ENCODE data around the gene SIN3A.

Gene SIN3A

DNA sequence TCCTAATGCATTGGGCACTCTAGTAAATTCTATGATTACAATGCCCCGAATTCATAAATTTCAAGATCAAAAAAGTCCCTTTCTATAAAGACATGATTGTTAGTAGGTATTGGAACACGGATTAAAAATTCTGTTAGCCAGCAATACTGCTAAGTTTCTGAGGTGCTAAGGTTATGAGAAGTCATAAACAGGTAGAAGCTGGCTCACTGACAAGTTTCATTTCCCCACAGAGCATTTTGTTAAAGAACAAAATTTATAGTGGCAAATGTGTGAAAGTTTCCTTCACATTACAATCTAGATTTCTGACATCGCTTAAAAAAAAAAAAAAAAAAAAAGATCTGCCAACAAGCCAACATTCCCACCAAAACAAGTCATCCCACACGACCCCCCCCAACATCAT lies 70.7 kb downstream of the SIN3A start:
- Histone ChIP-seq H3K9me3 (ENCODE audit: control insufficient read depth, insufficient read depth, low read length) (no peaks in the 10 kb centered on the region), H3K9ac (ENCODE audit: low read depth, low read length) (no peak overlapping the region), H3K36me3 (ENCODE audit: insufficient read depth, low read length) (peaks cover 28% of the 10 kb centered on the region), H3K4me1 (ENCODE audit: insufficient read depth, low read length) (no peaks in the 10 kb centered on the region)

- no peak overlapping the region for H3K9ac ChIP-seq (ENCODE audit: low read depth, low read length)
- H3K9me3 ChIP-seq (ENCODE audit: control insufficient read depth, insufficient read depth, low read length), result no peaks in the 10 kb centered on the region
- no peaks in the 10 kb centered on the region for H3K4me1 ChIP-seq (ENCODE audit: insufficient read depth, low read length)
- peaks cover 29% of the 10 kb centered on the region for H3K36me3 ChIP-seq (ENCODE audit: insufficient read depth, low read length)
These were observed 79.4 kb downstream of the SIN3A start for GRCh38 chr15:75371901-75372688.

DNA sequence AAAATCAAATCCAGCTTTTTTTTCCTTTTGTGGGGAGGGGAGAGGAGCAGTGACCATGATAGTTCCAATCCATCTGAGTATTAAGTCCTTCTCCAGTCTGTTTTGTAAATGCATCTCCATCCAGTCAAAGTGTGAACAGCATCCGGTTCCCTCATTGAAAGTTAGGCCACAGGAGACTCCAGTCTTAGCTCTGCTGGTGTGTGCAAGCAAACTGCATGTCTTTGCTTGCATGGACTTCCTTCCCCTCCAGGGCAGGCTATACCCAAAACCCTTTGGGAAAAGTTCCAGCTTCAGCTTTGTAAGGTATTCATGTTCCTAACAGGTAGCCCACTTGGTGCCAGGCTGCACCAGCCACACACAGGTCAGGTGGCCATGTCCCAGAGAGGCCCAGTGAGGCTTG lies 80.0 kb downstream of the SIN3A start:
- Histone ChIP-seq H3K4me1 (ENCODE audit: insufficient read depth, low read length) (no peaks in the 10 kb centered on the region), H3K9me3 (ENCODE audit: control insufficient read depth, insufficient read depth, low read length) (no peaks in the 10 kb centered on the region), H3K9ac (ENCODE audit: low read depth, low read length) (no peak overlapping the region), H3K36me3 (ENCODE audit: insufficient read depth, low read length) (peaks cover 26% of the 10 kb centered on the region)

DNA sequence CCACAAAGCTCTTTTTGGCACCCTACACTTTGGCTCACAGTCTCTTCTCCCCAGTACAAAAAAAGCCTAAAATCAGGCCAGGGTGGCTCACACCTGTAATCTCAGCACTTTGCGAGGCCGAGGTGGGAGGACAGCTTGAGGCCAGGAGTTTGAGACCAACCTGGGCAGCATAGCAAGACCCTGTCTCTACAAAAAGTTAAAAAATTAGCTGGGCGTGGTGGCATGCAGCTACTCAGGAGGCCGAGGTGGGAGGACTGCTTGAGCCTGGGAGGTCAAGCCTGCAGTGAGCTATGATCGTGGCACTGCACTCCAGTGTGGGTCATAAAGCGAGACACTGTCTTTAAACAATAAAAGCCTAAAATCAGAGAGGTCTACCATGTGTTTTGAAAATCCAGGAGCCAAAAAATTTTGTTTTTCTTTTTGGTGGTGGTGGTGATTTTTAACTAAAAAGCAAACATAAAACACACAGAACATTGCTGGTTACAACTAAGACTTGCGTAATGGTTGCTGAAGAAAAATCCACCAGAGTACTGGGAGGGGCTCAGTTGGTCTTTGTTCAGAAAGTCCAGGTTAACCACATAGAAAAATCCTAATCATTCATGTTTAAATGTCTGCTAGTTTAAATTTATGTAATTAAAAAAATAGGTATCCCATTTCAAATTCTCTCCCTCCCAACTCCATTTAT lies 81.5 kb downstream of the SIN3A start:
- H3K9me3 ChIP-seq (ENCODE audit: control insufficient read depth, insufficient read depth, low read length), result no peaks in the 10 kb centered on the region
- peaks cover 19% of the 10 kb centered on the region for H3K36me3 ChIP-seq (ENCODE audit: insufficient read depth, low read length)
- H3K4me1 ChIP-seq (ENCODE audit: insufficient read depth, low read length), result no peaks in the 10 kb centered on the region
- no peak overlapping the region for H3K9ac ChIP-seq (ENCODE audit: low read depth, low read length)

GRCh38 chr15:75368689-75369239 lies 82.7 kb downstream of the SIN3A start:
- no peaks in the 10 kb centered on the region for H3K9me3 ChIP-seq (ENCODE audit: control insufficient read depth, insufficient read depth, low read length)
- peak overlapping the region; percentile 83 for H3K9ac ChIP-seq (ENCODE audit: low read depth, low read length)
- peaks cover 15% of the 10 kb centered on the region; the same call in 1 of the 2 replicates for H3K36me3 ChIP-seq (ENCODE audit: insufficient read depth, low read length)
- H3K4me1 ChIP-seq (ENCODE audit: insufficient read depth, low read length), result no peaks in the 10 kb centered on the region

- peak within 1 kb of the TSS; percentile 83 for H3K9ac ChIP-seq (ENCODE audit: low read depth, low read length)
- no peaks in the 10 kb centered on the region for H3K4me1 ChIP-seq (ENCODE audit: insufficient read depth, low read length)
- peaks cover 13% of the 10 kb centered on the region; the same call in 1 of the 2 replicates for H3K36me3 ChIP-seq (ENCODE audit: insufficient read depth, low read length)
- no peaks in the 10 kb centered on the region for H3K9me3 ChIP-seq (ENCODE audit: control insufficient read depth, insufficient read depth, low read length)
These were observed 83.4 kb downstream of the SIN3A start, which contains the start of gene MAN2C1 for GRCh38 chr15:75367913-75368688. Gene MAN2C1 (minus strand): TSS chr15:75368607. CDS start chr15:75368583, 24 bp downstream.

- Histone ChIP-seq H3K36me3 (ENCODE audit: insufficient read depth, low read length) (peaks cover 13% of the 10 kb centered on the region; the same call in 1 of the 2 replicates), H3K9me3 (ENCODE audit: control insufficient read depth, insufficient read depth, low read length) (no peaks in the 10 kb centered on the region), H3K4me1 (ENCODE audit: insufficient read depth, low read length) (no peaks in the 10 kb centered on the region), H3K9ac (ENCODE audit: low read depth, low read length) (peak overlapping the region; percentile 83; the same call in 1 of the 2 replicates)
These were observed 84.0 kb downstream of the SIN3A start for GRCh38 chr15:75367406-75367912.

DNA sequence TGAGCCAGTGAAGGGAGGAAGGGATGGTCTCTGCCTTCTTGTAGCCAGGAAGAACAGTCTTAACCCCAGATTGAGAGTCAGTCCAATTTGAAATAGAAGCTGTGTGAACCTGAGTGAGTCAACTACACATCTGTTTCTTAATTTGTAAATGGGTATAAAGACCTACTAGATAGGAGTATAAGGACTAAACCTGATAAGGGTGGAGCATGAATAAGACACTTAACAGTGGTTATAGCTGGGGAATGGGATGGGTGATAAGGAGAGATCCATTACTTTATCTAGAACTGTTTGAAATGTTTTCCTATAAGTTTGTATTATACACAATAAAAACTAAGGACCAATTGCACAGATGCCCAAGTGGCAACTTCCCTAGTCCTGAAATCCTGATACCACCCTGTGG lies 84.5 kb downstream of the SIN3A start:
- Histone ChIP-seq H3K4me1 (ENCODE audit: insufficient read depth, low read length) (no peaks in the 10 kb centered on the region), H3K9me3 (ENCODE audit: control insufficient read depth, insufficient read depth, low read length) (no peaks in the 10 kb centered on the region), H3K9ac (ENCODE audit: low read depth, low read length) (no peak overlapping the region), H3K36me3 (ENCODE audit: insufficient read depth, low read length) (peaks cover 13% of the 10 kb centered on the region; the same call in 1 of the 2 replicates)

DNA sequence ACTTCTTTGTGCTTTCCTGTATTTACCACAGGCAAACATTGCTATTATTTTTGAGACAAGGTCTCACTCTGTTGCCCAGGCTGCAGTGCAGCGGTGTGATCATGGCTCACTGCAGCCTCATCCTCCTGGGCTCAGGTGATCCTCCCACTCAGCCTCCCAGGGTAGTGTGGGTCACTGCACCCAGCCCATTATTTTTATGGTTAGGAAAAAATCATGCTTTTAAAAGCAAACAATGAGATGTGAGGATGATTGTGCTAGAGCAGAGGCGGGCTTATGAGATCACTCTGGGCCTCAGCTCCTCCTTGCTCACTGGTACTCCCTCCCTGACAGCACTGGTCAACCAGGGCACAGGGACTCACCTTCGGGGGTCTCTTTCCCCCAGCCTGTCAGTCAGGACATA lies 85.3 kb downstream of the SIN3A start:
- no peaks in the 10 kb centered on the region for H3K4me1 ChIP-seq (ENCODE audit: insufficient read depth, low read length)
- H3K9me3 ChIP-seq (ENCODE audit: control insufficient read depth, insufficient read depth, low read length), result no peaks in the 10 kb centered on the region
- H3K9ac ChIP-seq (ENCODE audit: low read depth, low read length), result no peak overlapping the region
- peaks cover 7% of the 10 kb centered on the region; the same call in 1 of the 2 replicates for H3K36me3 ChIP-seq (ENCODE audit: insufficient read depth, low read length)

DNA sequence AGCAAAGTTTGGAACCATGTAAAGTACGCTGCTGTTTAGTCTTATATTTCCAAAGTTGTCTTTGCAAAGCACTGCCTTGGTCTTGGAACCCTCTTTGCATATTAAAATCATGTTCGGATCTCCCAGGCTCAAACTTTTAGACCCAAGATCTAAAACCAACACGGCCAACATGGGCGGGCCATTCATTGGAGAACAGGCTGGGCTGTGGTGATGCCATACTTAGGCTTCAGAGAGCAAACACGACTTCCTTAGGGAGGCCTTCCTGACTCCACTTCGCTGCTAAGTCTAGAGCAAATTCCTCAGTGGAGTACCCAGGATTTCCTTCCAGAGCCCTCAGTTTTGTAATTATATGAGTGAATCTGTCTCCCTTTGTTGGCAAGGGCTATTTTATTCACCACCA lies 86.6 kb downstream of the SIN3A start:
- Histone ChIP-seq H3K36me3 (ENCODE audit: insufficient read depth, low read length) (peaks cover 5% of the 10 kb centered on the region; the same call in 1 of the 2 replicates), H3K9me3 (ENCODE audit: control insufficient read depth, insufficient read depth, low read length) (no peaks in the 10 kb centered on the region), H3K9ac (ENCODE audit: low read depth, low read length) (no peak overlapping the region), H3K4me1 (ENCODE audit: insufficient read depth, low read length) (no peaks in the 10 kb centered on the region)

GRCh38 chr15:75363786-75364185 lies 87.7 kb downstream of the SIN3A start:
- H3K9ac ChIP-seq (ENCODE audit: low read depth, low read length), result no peak overlapping the region
- no peaks in the 10 kb centered on the region for H3K4me1 ChIP-seq (ENCODE audit: insufficient read depth, low read length)
- H3K36me3 ChIP-seq (ENCODE audit: insufficient read depth, low read length), result peaks cover 7% of the 10 kb centered on the region; the same call in 1 of the 2 replicates
- H3K9me3 ChIP-seq (ENCODE audit: control insufficient read depth, insufficient read depth, low read length), result no peaks in the 10 kb centered on the region

GRCh38 chr15:75362642-75363249 lies 88.7 kb downstream of the SIN3A start:
- no peaks in the 10 kb centered on the region for H3K9me3 ChIP-seq (ENCODE audit: control insufficient read depth, insufficient read depth, low read length)
- peaks cover 7% of the 10 kb centered on the region; the same call in 1 of the 2 replicates for H3K36me3 ChIP-seq (ENCODE audit: insufficient read depth, low read length)
- no peaks in the 10 kb centered on the region for H3K4me1 ChIP-seq (ENCODE audit: insufficient read depth, low read length)
- H3K9ac ChIP-seq (ENCODE audit: low read depth, low read length), result no peak overlapping the region

DNA sequence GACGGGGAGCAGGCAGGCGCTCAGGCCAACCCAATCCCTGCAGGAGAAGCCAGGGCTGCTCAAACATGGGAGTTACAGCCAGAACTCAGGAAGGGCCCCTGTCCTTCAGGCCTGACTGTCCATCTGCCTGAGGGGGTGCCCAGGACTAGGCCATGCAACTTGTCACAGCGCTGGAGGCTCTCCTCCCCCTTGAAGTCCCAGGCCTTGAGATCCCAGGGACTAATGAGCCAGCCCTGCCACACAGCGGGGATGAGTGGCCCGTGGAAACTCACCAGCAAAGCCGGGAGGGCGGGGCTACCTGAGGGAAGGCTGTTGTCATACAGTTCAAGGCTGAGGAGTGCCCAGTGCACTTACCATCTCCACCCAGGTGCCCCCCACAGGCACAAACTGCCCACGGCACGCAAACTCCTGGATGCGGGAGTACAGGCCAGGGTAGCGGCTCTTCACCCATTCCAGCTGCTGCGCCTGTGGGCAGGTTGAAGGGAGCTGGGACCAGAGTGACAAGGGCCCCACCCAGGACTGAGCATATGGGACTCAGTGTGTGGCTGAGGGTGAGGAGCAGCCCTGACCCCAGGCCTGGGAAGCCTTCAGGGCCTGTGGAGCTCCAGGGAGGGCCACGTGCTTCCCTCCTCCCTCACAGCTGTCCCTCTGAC lies 89.4 kb downstream of the SIN3A start:
- no peak overlapping the region for H3K9ac ChIP-seq (ENCODE audit: low read depth, low read length)
- no peaks in the 10 kb centered on the region for H3K9me3 ChIP-seq (ENCODE audit: control insufficient read depth, insufficient read depth, low read length)
- H3K36me3 ChIP-seq (ENCODE audit: insufficient read depth, low read length), result peaks cover 7% of the 10 kb centered on the region; the same call in 1 of the 2 replicates
- H3K4me1 ChIP-seq (ENCODE audit: insufficient read depth, low read length), result no peaks in the 10 kb centered on the region

Data from ES-I3 (cell line).